OCI-LY3 (cell line): ENCODE measurements around the gene ANGEL1.

ENCODE experiments used
- H2AFZ ChIP-seq: fragments of 200-600, 300-600 bp; shearing (Covaris generic); 2 replicates; pipeline ENCODE4 v1.6.0; 2014; ENCODE audit warnings: antibody characterized with exemption, low read depth, low read length
- H3K27ac ChIP-seq: fragments of 200-600, 300-600 bp; sonication (generic); 2 replicates; pipeline ENCODE4 v1.5.1; 2014; ENCODE audit warnings: mild to moderate bottlenecking, low read length, moderate library complexity, mixed read lengths
- H3K27me3 ChIP-seq: fragments of 200-600, 300-600 bp; sonication (generic); 2 replicates; pipeline ENCODE4 v1.6.1; 2014; ENCODE audit warnings: low read depth, low read length, mixed read lengths
- H3K36me3 ChIP-seq: fragments of 200-600, 300-600 bp; sonication (generic); replicated peaks from 2 replicates; pipeline ENCODE3; 2014; ENCODE audit warnings: low read depth, low read length, mixed read lengths
- H3K4me1 ChIP-seq: fragments of 300-600, 200-600 bp; sonication (generic); 2 replicates; pipeline ENCODE4 v1.6.1; 2014; ENCODE audit warnings: low read length, mixed read lengths
- H3K4me2 ChIP-seq: fragments of 200-600, 300-600 bp; sonication (generic); 2 replicates; pipeline ENCODE4 v1.6.1; 2014; ENCODE audit warnings: low read length, mixed read lengths
- H3K4me3 ChIP-seq: fragments of 300-600, 200-600 bp; sonication (generic); 2 replicates; pipeline ENCODE4 v1.5.1; 2014; ENCODE audit warnings: antibody characterized with exemption, mild to moderate bottlenecking, low read length, moderate library complexity
- H3K79me2 ChIP-seq: fragments of 300-600, 200-600 bp; shearing (Covaris generic); 2 replicates; pipeline ENCODE4 v1.6.1; 2014; ENCODE audit warnings: mild to moderate bottlenecking, low read length, mixed read lengths
- H3K9ac ChIP-seq: fragments of 300-600, 200-600 bp; shearing (Covaris generic); 2 replicates; pipeline ENCODE4 v1.6.0; 2014; ENCODE audit warnings: mild to moderate bottlenecking, low read length, moderate library complexity
- H3K9me3 ChIP-seq: fragments of 200-600, 300-600 bp; shearing (Covaris generic); 2 replicates; pipeline ENCODE4 v1.6.1; 2014; ENCODE audit warnings: low read length, mixed read lengths; ENCODE audit not compliant: insufficient read depth
- H4K20me1 ChIP-seq: fragments of 200-600, 300-600 bp; sonication (generic); 2 replicates; pipeline ENCODE4 v1.6.1; 2016; ENCODE audit warnings: low read length, mixed read lengths; ENCODE audit not compliant: insufficient read depth
- CTCF ChIP-seq: fragments of 200-600, 300-600 bp; sonication (generic); IDR thresholded peaks from 2 replicates; pipeline ENCODE4 v1.5.1; 2014; ENCODE audit warnings: antibody characterized with exemption, low read length, low read depth
- EZH2phosphoT487 ChIP-seq: fragments of 200-600 bp; shearing (Covaris generic); IDR thresholded peaks from 2 replicates; pipeline ENCODE4 v1.6.1; 2018; ENCODE audit warnings: antibody characterized with exemption, mixed run types, low read depth

The ANGEL1 gene

GRCh38 chr14:76793956-76794355, 18.7 kb downstream of the ANGEL1 start:
- peaks cover 13% of the 10 kb centered on the region for H3K36me3 ChIP-seq
- no peaks in the 10 kb centered on the region for H3K79me2 ChIP-seq
- no peak overlapping the region for H3K9ac ChIP-seq
- H3K9me3 ChIP-seq: no peaks in the 10 kb centered on the region
- no peaks in the 10 kb centered on the region for H3K4me1 ChIP-seq
- no peak overlapping the region for H3K27ac ChIP-seq
- TF ChIP-seq CTCF (no peak), EZH2phosphoT487 (no peak)
- no peak overlapping the region for H3K4me2 ChIP-seq
- no peak overlapping the region for H2AFZ ChIP-seq
- H4K20me1 ChIP-seq: no peaks in the 10 kb centered on the region
- H3K4me3 ChIP-seq: no peak overlapping the region
- H3K27me3 ChIP-seq: no peaks in the 10 kb centered on the region

GRCh38 chr14:76793324-76793723, 19.4 kb downstream of the ANGEL1 start:
- no peak overlapping the region for H3K4me3 ChIP-seq
- H4K20me1 ChIP-seq: no peaks in the 10 kb centered on the region
- H3K79me2 ChIP-seq: no peaks in the 10 kb centered on the region
- H2AFZ ChIP-seq: no peak overlapping the region
- no peaks in the 10 kb centered on the region for H3K4me1 ChIP-seq
- H3K27ac ChIP-seq: no peak overlapping the region
- H3K4me2 ChIP-seq: no peak overlapping the region
- peaks cover 16% of the 10 kb centered on the region for H3K36me3 ChIP-seq
- TF ChIP-seq EZH2phosphoT487: no peak
- H3K27me3 ChIP-seq: no peaks in the 10 kb centered on the region
- H3K9me3 ChIP-seq: no peaks in the 10 kb centered on the region
- no peak overlapping the region for H3K9ac ChIP-seq

GRCh38 chr14:76792422-76792821, 20.3 kb downstream of the ANGEL1 start:
- Histone ChIP-seq H3K4me1 (no peaks in the 10 kb centered on the region), H3K4me3 (no peak overlapping the region), H3K9me3 (no peaks in the 10 kb centered on the region), H3K27ac (no peak overlapping the region), H3K36me3 (peaks cover 16% of the 10 kb centered on the region), H2AFZ (no peak overlapping the region), H3K79me2 (no peaks in the 10 kb centered on the region), H3K9ac (no peak overlapping the region), H3K4me2 (no peak overlapping the region), H3K27me3 (no peaks in the 10 kb centered on the region), H4K20me1 (no peaks in the 10 kb centered on the region)
- no peak for TF ChIP-seq EZH2phosphoT487
- no peak for TF ChIP-seq CTCF

GRCh38 chr14:76786601-76787000, 26.1 kb downstream of the ANGEL1 start:
- no peak overlapping the region for H3K4me2 ChIP-seq
- H4K20me1 ChIP-seq: no peaks in the 10 kb centered on the region
- H3K27ac ChIP-seq: no peak overlapping the region
- peaks cover 20% of the 10 kb centered on the region for H3K36me3 ChIP-seq
- H2AFZ ChIP-seq: no peak overlapping the region
- H3K27me3 ChIP-seq: no peaks in the 10 kb centered on the region
- H3K4me3 ChIP-seq: no peak overlapping the region
- H3K9me3 ChIP-seq: no peaks in the 10 kb centered on the region
- no peak for TF ChIP-seq EZH2phosphoT487
- no peaks in the 10 kb centered on the region for H3K79me2 ChIP-seq
- H3K4me1 ChIP-seq: no peaks in the 10 kb centered on the region
- no peak overlapping the region for H3K9ac ChIP-seq

DNA sequence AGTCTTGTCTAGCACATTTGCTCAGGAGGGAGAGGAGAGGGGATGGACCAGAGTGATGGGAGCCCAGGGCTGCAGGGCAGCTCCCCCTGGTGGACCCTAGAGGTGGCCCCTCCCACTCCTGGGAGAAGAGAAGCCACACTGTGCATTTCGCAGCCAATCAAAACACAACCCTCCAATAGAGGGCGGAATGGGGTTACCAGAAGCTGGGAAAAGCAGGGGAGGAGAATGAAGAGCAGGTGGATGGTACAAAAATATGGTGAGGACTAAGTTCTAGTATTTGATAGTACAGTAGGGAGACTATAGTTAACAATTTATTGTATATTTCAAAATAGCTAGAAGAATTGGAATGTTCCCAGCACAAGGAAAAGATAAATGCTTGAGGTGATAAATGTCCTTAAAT, 27.8 kb downstream of the ANGEL1 start:
- H2AFZ ChIP-seq: no peak overlapping the region
- H3K79me2 ChIP-seq: no peaks in the 10 kb centered on the region
- H3K9ac ChIP-seq: no peak overlapping the region
- no peaks in the 10 kb centered on the region for H3K27me3 ChIP-seq
- H4K20me1 ChIP-seq: no peaks in the 10 kb centered on the region
- no peak overlapping the region for H3K4me2 ChIP-seq
- no peak overlapping the region for H3K27ac ChIP-seq
- TF ChIP-seq EZH2phosphoT487: no peak
- TF ChIP-seq CTCF: peak; percentile 89
- H3K4me1 ChIP-seq: no peaks in the 10 kb centered on the region
- no peak overlapping the region for H3K4me3 ChIP-seq
- no peaks in the 10 kb centered on the region for H3K9me3 ChIP-seq
- H3K36me3 ChIP-seq: peaks cover 14% of the 10 kb centered on the region
